ENCODE results near the gene NRIP1.
"Not testable (repeated sequence)": the region's sequence is repeated elsewhere in the genome, so short reads cannot be mapped to it uniquely, and the experiment has no call there.

NRIP1 gene

DNA sequence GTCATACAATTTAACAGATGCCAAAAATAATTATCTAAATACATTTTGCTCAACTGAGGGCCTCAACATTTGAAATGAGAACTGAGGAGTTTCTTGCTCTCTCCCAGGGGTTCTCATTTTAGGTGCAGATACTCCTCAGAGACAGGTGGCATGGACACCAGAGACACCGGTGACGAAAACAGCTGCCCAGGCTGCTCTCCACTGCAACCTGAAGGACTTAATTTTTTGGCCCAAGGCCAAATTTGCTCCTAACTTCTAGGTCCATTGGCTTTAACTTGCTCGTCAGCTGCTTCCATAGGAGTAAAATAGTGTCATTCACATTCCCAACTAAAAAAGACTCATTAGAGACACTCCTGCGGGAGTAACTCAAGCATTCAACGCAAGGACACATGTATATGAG, 87.0 kb downstream of the NRIP1 start:
- DNase-seq (ENCODE audit: low read depth): no peak

DNA sequence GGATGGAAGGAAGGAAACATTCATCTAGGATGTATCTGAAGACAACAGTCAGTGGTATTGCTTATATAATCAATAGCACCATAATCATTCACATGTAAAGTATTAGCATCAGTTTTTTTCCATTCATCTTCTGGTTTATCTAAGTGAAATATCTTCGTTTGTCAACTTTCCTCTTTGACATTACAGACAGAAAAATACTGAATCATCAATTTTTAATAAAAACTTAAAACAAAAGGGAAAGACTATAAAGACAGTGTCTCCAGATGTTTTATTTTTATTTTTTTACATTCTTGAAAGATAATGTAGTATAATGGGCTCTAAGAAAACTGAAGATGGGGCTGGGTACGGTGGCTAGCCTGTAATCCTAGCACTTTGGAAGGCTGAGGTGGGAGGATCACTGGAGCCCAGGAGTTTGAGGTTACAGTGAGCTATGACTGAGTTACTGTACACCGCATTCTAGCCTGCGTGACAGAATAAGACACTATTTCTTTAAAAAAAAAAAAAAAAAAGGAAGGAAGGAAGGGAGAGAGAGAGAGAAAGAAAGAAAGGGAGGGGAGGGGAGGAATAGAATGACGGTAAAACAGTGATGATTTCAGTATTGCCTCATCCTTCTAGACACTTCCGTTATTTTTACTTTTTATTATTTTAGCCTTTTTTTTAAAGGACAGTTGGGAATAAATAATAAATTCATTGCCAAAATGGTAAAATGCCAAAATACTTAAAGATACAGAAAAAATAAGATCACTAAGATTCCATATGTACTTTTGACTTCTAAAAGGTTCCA, 89.5 kb downstream of the NRIP1 start:
- DNase-seq (ENCODE audit: low read depth): no peak

DNA sequence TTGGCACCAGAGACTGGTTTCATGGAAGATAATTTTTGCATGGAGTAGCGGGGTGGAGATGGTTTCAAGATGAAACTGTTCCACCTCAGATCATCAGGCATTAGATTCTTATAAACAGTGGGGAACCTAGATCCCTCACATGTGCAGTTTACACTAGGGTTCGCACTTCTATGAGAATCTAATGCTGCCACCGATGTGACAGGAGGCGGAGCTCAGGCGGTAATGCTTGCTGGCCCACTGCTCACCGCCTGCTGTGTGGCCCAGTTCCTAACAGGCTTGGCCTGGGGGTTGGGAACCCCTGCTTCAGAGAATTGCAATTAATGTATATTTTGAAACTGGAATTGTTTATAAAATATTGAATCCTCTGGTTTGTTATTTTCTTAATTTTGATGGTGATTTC, 92.1 kb downstream of the NRIP1 start:
- DNase-seq (ENCODE audit: low read depth): no peak

DNA sequence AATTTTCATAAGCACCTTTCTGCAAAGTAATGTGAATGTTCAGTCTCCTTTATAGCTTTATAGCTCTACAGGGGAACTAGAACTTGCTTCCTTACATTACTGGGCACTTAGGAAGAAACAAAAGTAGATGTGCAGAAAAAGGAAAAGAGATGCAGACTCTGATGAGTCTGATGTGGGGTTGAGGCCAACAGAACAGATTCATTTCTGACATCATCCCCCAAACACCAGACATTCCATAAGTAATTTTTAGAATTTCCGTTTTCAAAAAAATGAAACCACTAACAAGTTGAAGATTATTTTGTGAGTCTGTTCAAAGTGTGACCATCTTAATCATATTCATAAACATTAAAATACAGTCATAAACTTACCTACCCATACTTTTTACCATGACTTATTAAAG, 96.0 kb downstream of the NRIP1 start:
- DNase-seq (ENCODE audit: low read depth): no peak

DNA sequence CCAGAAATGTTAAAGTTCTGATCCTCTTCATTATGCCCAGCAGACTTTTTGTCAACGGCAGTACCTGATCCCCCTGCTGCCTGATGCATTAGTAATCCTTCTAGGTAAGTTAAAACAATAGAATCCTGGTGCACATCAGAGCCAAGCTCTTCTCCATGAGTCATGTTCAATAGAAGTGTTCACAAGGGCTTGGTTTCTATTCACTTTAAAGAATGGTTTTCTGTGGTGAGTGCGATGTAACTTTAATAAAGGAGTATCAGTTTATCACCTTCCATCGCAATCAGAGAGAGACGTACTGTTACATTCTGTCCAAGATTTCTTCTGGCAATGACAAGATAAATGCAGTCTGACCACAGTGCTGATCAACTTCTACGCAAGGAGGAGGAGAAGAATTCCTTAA, 96.8 kb downstream of the NRIP1 start:
- no peak for DNase-seq (ENCODE audit: low read depth)

DNA sequence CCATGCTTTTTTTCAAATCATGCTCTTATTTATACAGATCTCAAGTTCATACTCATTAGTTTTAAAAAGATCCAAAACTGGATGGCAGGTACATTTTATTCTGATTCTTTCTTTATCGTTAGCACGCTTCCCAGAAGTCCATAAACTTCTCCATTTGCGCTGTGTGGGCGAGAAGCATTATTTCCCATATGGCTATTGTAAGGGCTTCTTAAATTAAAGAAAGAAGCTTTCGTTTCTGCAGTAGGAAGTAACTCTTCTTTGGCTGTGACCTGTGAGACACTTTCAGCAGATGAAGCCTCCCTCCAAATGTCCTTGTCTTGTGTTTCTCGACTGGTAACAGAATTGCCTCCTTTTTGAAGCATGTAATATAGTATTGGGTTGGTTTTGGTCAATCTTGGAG, 100.2 kb downstream of the NRIP1 start:
- DNase-seq (ENCODE audit: low read depth): no peak

DNA sequence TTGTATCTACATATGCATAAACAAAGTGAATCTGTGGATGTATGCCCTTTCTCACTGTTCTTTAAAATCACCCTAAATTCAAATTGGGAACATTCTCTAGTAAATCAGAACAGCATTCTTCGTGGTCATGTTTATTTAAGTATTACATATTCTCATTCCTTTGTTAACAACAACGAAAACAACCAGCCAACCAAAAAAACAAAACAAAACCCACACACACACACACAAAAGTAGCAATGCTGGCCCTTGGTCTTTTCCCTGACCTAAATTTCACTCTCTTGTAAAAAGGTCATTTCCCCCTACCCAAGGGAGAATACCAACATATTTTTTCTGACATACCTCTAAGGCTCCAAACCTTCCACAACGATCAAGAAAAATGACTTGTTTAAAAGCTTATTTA, 102.6 kb downstream of the NRIP1 start:
- DNase-seq (ENCODE audit: low read depth): no peak

DNA sequence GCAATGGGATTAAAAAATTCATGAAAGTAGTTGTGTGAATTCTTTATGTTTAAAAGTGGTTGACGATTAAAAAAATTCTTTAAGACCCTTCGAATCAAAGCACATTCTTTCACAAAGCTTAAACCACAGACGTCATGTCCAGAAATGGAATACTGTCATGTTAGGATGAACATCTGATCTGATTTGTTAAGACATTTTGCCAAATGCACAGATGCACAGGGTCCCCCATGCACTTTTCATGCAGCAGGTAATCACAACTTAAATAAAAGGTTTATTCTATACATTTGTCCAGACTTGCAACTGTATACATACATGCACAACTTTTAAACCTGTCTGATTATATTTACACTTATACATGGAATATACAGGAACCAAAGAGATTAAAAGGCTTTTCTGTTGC, 103.3 kb downstream of the NRIP1 start:
- no peak for DNase-seq (ENCODE audit: low read depth)

DNA sequence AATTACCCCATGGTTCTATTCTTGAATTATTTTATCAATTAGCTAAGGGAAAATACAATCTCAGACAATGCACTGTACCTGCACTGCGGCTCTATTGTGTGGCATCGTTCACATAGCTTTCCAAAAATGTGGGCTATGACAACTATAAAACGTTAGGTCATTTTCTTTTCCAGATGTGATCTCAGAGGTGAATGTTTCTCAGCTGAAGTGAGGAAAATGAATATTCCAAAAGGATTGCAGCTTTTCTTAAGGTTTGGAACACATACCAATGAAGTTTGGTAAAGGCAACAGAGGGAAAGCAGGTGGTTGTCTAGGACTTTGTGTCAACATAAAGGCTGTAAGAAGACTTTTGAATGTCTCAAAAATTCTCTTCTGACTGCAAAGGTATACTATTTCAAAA, 105.5 kb downstream of the NRIP1 start:
- DNase-seq (ENCODE audit: low read depth): no peak

DNA sequence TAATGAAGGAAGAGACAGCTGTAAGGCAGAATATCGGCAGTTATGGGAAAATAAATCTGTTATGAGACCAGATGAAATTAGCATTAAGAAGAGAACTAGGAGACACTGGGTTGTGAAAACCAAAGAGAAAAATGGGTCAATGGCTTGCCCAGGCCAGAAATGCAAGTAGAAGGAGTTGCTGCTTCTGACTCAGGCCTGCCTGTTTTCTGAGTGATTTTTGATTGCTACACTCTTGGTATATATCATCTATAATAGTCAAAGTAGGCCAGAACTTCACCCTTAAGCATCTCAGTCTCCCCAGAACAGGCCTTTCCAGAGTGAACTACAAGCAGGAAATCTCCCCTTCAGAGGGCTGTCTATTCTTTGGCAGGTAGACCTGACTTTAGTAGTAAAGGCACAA, 107.0 kb downstream of the NRIP1 start:
- DNase-seq (ENCODE audit: low read depth): no peak

DNA sequence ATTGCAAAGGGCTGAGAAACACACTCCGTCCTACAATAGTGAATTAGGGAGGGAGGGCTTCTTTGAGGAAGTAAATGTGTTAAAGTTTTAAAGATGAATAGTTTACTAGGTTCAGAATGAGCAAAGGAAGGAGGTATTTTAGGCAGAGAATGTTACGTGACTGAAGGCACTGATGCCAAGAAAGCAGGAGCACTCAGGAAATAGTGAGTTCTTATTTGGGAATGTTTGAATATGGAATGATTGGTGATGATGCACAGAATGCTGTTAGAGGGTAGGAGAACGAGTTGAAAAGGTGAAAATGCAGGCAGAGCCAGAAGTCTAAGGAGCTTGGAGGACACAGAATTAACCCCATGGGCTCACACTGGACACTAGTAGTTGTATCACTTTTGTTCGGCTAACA, 108.0 kb downstream of the NRIP1 start:
- no peak for DNase-seq (ENCODE audit: low read depth)

DNA sequence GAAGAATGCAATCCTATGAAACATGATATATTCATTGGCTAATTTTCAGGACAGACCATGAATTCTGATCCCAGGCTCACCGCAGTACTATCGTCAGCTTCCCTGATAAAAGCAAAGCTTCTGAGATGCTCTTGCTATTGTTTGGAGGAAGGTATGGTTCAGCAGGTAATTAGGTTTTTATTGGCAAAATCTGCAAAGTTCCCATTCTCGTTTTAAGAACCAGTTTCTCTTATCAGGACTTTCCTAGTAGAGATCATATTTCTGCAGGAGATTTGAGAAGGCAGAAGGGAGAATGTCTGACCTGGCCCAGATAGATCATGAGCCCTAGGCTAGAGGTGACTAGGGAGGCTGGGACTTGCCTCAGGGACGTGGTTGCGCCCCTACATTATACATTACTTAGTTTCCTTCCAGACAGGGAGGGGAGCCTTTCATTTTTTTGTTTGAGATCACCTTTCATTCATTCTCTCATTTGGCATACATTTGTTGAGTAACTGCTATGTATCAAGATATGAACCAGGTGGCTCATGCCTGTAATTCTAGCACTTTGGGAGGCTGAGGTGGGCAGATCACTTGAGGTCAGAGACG, 108.8 kb downstream of the NRIP1 start:
- no peak for DNase-seq (ENCODE audit: low read depth)

DNA sequence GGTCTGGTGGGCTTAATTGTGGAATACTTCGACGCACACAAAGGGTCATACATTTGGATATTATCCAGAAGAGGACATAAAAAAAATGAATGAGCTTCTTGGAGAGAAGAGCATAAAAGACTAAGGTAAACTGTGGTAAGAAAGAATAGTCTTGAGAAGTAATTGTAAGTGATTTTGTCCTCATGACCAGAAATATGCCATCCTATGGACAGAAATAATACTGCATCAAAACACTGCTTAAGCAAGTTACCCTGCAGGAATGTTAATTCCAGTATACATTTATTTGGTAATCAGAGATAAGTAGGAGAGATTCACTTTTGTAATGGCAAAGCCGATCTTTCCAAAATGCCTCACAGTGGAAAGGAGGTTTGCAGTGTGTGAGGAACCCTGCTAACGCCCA, 111.9 kb downstream of the NRIP1 start:
- DNase-seq (ENCODE audit: low read depth): no peak

DNA sequence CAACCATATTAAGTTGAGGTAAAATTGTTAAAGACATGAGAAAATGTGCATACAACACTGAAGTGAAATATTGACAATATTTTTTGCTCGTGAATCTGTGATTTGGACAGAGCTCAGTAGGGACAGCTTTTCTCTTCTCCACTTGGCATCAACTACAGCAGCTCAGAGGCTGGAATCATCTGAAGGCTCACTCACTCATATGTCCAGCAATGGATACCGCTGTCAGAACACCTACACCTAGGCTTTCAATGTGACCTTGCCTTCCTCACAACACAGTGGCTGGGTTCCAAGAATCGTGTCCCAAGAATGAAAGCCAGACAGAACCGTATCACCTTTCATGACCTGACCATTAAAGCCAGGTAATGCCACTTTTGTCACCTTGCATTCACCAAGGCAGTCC, 115.2 kb downstream of the NRIP1 start:
- no peak for DNase-seq (ENCODE audit: low read depth)

DNA sequence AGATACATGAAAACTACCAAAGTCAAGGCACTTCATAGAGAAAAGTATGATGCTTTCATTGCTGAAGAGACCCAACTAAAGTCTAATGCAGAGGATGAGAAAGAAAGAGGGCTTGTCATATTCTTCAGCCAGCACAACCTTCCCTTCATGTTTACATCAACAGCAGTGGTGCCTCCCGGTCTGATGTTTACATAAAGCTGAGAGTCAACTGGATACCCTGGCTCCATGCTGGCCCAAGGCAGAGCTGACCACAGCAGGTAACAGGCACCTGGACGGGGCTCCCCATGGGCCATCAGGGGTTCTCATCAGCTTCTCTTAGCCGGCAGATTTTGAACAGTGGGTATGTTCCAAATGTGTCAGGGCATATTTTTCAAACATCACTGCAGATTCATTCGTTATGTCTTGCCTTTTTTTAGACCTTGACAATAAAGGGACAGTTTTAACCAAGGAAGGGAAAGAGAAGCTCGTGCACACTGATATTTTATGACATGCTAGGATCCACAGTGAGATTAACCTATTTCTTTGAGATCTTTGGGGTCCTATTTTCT, 117.1 kb downstream of the NRIP1 start:
- no peak for DNase-seq (ENCODE audit: low read depth)

DNA sequence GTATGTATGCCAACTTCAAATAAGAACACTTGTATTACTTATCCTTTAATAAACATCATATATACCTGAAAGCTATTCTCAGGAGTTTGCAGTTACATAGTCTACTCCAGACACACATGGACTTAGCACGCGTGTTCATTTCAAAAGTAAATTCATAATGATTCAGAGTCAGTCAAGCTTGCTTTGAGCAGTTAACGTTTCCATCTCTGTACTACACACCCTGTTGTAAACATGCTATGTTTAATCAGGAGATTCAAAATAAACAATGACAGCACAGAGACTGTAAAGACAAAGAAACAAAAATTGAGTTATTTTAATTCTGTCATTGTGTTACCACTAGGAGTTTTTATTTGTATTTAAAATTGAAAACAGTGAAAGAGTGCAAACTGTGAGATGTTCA, 119.6 kb downstream of the NRIP1 start:
- DNase-seq (ENCODE audit: low read depth): no peak

DNA sequence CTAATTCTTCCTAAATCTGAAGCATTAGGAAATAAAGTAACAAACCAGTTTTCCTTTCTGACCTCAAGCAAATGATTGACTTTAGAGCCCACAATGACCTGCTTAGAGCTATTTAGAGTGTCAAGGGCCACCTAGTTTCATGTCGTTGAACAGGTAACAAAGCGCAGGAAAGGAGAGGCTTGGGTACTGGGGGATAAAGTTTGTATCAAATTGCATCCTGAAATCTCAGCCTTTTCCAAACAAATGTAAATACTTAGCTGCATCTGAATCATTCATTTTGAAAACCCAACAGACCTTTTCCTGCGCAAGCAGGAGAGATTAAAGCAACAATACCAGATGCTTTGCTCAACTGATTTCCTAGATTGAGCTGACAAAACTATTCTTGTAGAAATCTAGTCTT, 121.2 kb downstream of the NRIP1 start:
- no peak for DNase-seq (ENCODE audit: low read depth)

DNA sequence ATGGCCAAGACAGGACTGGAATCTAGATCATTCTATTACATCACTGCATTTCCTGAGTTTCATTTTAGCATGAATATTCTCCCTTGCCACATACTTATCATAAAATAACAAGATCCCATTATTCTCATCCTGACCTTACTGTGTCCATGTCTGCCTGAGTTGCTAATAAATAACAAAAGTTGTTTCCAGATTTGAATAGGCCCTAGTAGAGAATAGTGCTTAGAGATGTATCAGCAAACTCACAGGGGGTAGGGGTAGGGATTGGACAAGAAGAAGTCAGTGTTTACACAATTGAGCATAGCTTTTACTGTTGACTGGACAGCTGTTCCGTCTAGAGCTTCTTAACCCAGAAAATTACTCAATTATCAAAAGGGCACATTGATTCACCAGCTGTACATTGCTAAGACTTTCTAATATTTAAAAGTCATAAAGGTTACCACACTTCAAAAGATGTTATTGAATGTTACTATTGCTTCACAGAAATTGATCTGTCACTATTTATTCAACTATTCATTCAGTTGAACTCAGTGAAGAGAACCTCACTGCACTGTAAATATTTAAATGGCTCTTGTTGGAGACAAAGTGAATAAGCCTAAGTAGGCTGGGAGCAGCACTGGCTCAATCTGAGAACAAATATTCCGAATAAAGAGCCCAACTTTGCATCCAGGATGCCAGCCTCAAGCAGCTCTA, 121.9 kb downstream of the NRIP1 start:
- no peak for DNase-seq (ENCODE audit: low read depth)

DNA sequence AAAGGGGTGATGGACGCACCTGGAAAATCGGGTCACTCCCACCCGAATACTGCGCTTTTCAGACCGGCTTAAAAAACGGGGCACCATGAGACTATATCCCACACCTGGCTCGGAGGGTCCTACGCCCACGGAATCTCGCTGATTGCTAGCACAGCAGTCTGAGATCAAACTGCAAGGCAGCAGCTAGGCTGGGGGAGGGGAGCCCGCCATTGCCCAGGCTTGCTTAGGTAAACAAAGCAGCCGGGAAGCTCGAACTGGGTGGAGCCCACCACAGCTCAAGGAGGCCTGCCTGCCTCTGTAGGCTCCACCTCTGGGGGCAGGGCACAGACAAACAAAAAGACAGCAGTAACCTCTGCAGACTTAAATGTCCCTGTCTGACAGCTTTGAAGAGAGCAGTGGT, 137.5 kb downstream of the NRIP1 start:
- DNase-seq (ENCODE audit: low read depth): not testable (repeated sequence)

DNA sequence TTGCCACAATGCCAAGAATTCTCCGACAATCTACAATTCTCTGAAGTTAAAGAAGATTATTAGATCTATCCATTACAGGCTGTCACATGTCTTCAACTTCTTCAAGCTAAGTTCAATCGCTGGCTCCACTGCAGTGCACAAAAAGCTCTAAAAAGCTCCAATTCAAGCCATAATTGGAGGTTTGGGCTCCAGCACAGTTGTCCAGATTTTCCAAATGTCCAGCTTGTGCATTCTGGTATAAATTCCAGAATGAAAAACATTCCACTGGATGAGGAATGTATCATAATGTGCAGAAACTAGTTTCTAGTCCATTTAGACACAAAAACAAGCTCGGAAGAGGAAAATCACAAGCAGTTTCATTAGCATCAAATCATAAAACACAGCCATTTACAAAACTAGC, 138.6 kb downstream of the NRIP1 start:
- DNase-seq (ENCODE audit: low read depth): no peak

DNA sequence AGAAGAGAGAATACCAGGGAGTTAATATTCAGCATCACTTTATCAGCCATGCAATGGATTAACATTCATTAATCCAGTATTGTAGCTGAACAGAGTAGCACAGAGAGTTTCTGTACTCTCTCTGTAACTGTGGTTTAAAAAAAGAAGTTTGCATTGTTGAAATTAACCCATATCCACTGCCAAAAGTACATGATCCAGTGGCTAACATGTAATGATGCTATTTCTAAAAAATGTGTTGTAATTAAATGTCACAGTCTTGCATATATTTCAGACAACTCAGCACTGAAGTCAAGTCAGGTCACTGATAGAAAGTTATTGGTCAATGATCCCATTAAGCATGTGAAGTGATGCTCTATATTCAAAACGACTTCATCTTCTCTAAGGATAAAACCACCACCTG, 141.3 kb downstream of the NRIP1 start:
- no peak for DNase-seq (ENCODE audit: low read depth)

DNA sequence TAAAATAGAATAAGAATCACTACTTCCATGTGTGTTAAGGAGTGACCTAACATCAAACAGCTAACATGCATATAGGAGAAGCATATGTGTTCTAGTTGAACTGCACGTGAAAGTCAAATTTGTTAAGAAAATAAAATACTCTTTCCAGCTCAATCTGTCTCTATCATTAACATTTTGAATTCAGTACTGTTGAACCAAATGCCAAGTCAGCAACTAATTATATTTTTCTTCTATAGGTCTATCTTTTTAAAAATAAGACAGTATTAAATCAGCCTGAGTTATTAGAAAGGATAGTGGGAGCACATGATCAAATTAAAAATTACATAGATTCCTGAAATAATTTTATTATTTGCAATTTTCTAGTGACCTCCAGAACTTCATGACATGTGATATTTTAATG, 141.8 kb downstream of the NRIP1 start:
- DNase-seq (ENCODE audit: low read depth): no peak

DNA sequence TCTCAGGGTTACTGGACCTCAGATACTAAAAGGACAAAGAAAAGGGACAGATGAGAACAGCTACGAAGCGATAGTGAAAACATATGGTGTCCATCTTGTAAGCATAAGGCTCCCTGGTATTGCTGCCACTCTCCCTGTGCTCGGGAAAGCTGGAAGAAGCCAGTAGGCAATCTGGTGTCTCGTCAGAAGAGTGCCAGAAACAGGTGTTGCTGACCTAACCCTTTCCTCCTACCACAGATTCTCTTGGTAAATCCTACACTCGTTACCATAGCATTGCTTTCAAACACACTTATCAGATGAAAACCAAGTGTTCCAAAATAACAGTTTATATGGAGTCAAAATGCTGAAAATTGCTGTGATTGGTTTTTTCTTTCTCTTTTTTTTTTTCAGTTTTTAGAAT, 146.3 kb downstream of the NRIP1 start:
- DNase-seq (ENCODE audit: low read depth): no peak

Data from stromal cell of bone marrow (primary cell).